ENCODE data around the gene DDX20.

DNA sequence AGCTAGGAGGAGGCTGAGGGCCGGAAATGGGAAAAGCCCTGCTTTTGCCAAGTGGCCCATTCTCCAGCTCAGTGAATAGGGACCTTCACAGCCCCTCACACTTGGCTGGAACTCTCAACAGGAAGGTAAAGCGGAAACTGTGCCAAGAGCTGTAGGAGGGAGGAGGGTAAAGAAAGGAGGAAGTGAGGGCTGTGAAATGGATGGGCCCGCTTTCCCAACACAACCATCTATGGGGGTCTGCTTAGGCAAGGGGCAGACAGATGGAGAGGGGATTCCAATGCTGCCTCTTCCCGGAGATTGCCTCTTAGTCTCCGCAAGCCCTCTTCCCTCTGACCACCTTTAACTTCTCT, 21.7 kb upstream of the DDX20 start:
- TF ChIP-seq, protein P1, sequence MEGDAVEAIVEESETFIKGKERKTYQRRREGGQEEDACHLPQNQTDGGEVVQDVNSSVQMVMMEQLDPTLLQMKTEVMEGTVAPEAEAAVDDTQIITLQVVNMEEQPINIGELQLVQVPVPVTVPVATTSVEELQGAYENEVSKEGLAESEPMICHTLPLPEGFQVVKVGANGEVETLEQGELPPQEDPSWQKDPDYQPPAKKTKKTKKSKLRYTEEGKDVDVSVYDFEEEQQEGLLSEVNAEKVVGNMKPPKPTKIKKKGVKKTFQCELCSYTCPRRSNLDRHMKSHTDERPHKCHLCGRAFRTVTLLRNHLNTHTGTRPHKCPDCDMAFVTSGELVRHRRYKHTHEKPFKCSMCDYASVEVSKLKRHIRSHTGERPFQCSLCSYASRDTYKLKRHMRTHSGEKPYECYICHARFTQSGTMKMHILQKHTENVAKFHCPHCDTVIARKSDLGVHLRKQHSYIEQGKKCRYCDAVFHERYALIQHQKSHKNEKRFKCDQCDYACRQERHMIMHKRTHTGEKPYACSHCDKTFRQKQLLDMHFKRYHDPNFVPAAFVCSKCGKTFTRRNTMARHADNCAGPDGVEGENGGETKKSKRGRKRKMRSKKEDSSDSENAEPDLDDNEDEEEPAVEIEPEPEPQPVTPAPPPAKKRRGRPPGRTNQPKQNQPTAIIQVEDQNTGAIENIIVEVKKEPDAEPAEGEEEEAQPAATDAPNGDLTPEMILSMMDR (IDR thresholded peaks at IDR 0.05): no peak
- TF ChIP-seq POLR2A (IDR thresholded peaks at IDR 0.05) (no peak), POLR2AphosphoS5 (IDR thresholded peaks at IDR 0.05) (no peak)
